ENCODE results near the gene ZNF81.
"Not testable (repeated sequence)": the region's sequence is repeated elsewhere in the genome, so short reads cannot be mapped to it uniquely, and the experiment has no call there.

DNA sequence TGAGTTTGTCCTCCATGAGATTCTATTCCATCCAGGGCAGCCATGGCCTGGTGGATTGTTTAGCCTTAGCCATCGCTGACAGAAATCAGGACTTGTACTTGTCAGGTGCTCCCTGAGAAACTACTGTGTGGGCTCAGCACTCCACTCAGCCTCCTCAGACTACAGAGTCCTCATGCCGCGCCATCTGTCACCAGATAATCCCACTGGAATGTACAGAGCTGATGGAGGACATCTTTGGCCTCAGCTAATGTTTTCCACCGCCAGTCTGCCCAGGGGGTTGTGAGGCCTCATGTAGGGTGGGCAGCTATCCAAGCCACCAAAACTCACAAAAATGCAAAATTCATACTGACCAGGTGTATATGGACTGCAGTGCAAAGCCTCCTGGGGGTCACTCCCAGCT, 121.5 kb downstream of the ZNF81 start:
- not testable (repeated sequence) for TF ChIP-seq ESRRG (CRISPR knock-in tag; IDR thresholded peaks at IDR 0.05); PPARA (CRISPR knock-in tag; IDR thresholded peaks at IDR 0.05; ENCODE audit: borderline replicate concordance); ZFP30 (CRISPR knock-in tag; IDR thresholded peaks at IDR 0.05); BACH2 (CRISPR knock-in tag; IDR thresholded peaks at IDR 0.05; ENCODE audit: borderline replicate concordance); ARNTL (CRISPR knock-in tag; IDR thresholded peaks at IDR 0.05; ENCODE audit: borderline replicate concordance, low read depth); ZFP3 (CRISPR knock-in tag; IDR thresholded peaks at IDR 0.05); RARB (CRISPR knock-in tag; IDR thresholded peaks at IDR 0.05); TCF4 (CRISPR knock-in tag; IDR thresholded peaks at IDR 0.05; ENCODE audit: borderline replicate concordance); ZNF8 (CRISPR knock-in tag; IDR thresholded peaks at IDR 0.05)
- TF ChIP-seq, protein P1, sequence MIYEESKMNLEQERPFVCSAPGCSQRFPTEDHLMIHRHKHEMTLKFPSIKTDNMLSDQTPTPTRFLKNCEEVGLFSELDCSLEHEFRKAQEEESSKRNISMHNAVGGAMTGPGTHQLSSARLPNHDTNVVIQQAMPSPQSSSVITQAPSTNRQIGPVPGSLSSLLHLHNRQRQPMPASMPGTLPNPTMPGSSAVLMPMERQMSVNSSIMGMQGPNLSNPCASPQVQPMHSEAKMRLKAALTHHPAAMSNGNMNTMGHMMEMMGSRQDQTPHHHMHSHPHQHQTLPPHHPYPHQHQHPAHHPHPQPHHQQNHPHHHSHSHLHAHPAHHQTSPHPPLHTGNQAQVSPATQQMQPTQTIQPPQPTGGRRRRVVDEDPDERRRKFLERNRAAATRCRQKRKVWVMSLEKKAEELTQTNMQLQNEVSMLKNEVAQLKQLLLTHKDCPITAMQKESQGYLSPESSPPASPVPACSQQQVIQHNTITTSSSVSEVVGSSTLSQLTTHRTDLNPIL (CRISPR knock-in tag; IDR thresholded peaks at IDR 0.05; ENCODE audit: low read depth), result not testable (repeated sequence)
- TF ChIP-seq, protein P2, sequence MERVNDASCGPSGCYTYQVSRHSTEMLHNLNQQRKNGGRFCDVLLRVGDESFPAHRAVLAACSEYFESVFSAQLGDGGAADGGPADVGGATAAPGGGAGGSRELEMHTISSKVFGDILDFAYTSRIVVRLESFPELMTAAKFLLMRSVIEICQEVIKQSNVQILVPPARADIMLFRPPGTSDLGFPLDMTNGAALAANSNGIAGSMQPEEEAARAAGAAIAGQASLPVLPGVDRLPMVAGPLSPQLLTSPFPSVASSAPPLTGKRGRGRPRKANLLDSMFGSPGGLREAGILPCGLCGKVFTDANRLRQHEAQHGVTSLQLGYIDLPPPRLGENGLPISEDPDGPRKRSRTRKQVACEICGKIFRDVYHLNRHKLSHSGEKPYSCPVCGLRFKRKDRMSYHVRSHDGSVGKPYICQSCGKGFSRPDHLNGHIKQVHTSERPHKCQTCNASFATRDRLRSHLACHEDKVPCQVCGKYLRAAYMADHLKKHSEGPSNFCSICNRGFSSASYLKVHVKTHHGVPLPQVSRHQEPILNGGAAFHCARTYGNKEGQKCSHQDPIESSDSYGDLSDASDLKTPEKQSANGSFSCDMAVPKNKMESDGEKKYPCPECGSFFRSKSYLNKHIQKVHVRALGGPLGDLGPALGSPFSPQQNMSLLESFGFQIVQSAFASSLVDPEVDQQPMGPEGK (CRISPR knock-in tag; IDR thresholded peaks at IDR 0.05; ENCODE audit: borderline replicate concordance), result not testable (repeated sequence)
